GM12864 (cell line): ENCODE data around the gene TCTN2.
A peak's percentile ranks its signal among the peaks of the same experiment; 100 is the strongest.

ENCODE experiments used
- DNase-seq: peaks from one replicate; pipeline ENCODE4 v3.0.0-alpha.2; 2011; ENCODE audit warnings: low read depth
- H3K4me3 ChIP-seq: 2 replicates; pipeline ENCODE4 v1.5.1; 2011; ENCODE audit warnings: mild to moderate bottlenecking, low read depth, low read length, control low read depth
- CTCF ChIP-seq: IDR thresholded peaks from 2 replicates; pipeline ENCODE4 v1.5.1; 2011; ENCODE audit warnings: low read depth, mild to moderate bottlenecking, moderate library complexity, low read length, control low read depth, inconsistent platforms; ENCODE audit errors: missing control alignments

Gene TCTN2

DNA sequence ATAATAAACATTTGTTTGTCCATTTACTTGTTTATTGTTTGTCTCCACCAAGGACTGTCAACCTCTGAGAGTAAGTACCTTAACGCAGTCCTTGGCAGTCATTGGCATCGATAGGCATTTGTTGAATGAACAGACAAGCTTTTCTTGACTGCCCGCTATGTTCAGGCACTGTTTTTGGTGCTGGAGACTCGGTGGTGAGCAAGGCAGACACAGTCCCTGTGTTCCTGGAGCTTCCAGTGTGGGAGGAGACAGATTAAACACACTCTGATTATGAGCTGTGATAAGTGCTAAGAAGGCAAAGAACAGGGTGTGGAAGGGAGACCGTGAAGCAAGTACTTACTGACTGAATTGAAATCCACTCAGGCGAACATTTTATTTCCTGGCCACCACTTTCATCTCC, 42.5 kb downstream of the TCTN2 start:
- H3K4me3 ChIP-seq: peak overlapping the region; percentile 99
- DNase-seq: no peak

DNA sequence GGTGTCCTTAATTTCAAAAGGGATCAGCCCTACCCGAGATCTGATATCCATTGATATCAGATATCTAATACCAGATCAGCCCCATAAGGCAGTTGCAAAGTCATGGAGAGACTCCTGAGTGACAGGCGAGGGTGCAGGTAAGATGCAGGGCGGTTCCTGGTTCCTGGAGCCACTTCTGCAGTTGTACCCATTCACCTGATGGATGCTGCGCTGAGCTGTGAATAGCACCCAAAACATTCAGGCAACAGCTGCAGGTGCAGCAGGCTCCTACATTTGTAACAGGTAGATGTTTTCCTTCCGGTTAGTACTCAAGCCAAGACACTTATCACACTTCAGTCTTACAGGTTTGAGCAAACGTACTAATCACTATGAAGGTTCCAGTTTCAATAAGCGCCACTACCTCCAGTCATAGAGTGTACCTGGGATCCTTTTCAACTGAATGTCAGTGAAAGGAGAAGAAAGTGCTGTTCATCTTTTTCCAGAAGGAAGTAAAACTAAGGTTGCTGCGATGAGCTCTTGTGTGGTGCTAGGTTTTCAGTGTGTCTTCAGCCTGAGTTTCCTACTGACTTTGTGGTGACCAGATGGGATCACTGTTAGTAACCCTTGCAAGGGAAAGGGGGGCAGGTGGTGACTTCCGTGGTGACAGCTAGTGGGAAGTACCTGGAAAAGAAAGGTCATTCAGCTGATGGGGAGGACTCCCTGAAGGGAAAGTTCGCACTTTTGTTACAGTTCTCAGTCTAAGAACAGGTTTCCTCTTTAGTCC, 43.1 kb downstream of the TCTN2 start:
- H3K4me3 ChIP-seq: peak overlapping the region; percentile 99
- peak; percentile 47 for DNase-seq

More for the DNA sequence above, 42.5 kb downstream of the TCTN2 start:
- TF ChIP-seq CTCF: no peak

GRCh38 chr12:123715195-123715594, 44.3 kb downstream of the TCTN2 start:
- H3K4me3 ChIP-seq: no peak overlapping the region
- DNase-seq: no peak
- TF ChIP-seq CTCF: no peak

More for the DNA sequence above, 43.1 kb downstream of the TCTN2 start:
- no peak for TF ChIP-seq CTCF

DNA sequence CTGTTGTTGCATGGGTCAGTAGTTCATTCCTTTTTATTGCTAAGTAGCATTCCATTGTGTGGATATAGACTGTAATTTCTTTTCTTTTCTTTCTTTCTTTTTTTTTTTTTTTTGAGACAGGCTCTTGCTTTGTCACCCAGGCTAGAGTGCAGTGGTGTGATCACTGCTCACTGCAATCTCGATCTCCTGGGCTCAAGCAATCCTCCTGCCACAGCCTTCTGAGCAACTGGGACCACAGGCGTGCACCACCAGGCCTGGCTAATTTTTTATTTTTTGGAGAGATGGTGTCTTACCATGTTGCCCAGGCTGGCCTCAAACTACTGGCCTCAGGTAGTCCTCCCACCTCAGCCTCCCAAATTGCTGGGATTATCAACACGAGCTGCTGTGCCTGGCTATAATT, 46.4 kb downstream of the TCTN2 start:
- no peak overlapping the region for H3K4me3 ChIP-seq
- DNase-seq: no peak
- no peak for TF ChIP-seq CTCF

- no peak for DNase-seq
- no peak for TF ChIP-seq CTCF
- no peak overlapping the region for H3K4me3 ChIP-seq
Measured at GRCh38 chr12:123720141-123720814, 49.4 kb downstream of the TCTN2 start.

DNA sequence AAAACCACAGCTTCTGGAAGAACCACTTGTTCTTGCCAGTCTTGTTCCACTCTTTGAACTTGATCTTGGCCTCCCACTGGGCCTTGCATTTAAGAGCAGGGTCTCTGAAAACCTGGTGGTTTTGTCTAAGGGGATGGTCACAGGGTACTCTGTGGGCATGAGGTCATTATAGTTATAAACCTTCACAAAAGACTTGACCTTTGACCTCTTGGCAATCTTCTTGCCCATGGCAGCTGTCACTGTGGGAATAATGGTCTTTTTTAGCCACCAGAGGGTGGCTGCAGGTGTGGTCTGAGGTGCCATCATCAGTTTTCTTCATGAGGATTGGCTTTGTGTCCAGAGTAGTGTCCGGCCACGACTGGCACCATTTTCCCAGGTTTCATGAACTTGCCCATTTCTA, 50.3 kb downstream of the TCTN2 start:
- no peak for TF ChIP-seq CTCF
- no peak for DNase-seq
- H3K4me3 ChIP-seq: no peak overlapping the region
